ENCODE results near the gene P2RY11. TPM values are rescaled to one million over a fixed set of nuclear protein-coding genes. Genes with fewer than 3 reads are reported as not detected.

Gene P2RY11
- 3.0 TPM for total RNA-seq

GRCh38 chr19:10111405-10111811 is at the start of gene P2RY11:
Gene P2RY11 (plus strand): TSS chr19:10111693. CDS start chr19:10111722, 29 bp downstream.
- DNase-seq = no peak

- DNase-seq = no peak
Measured at GRCh38 chr19:10061717-10062310, 49.7 kb upstream of the P2RY11 start.

- DNase-seq = no peak
Measured at GRCh38 chr19:10068205-10068604, 43.3 kb upstream of the P2RY11 start.

GRCh38 chr19:10069046-10069445 is 42.4 kb upstream of the P2RY11 start:
- DNase-seq = no peak

GRCh38 chr19:10070730-10071446 is 40.6 kb upstream of the P2RY11 start:
- no peak for DNase-seq

- no peak for DNase-seq
Measured at GRCh38 chr19:10074153-10074552, 37.3 kb upstream of the P2RY11 start.

- DNase-seq = no peak
Measured at GRCh38 chr19:10076535-10076934, 35.0 kb upstream of the P2RY11 start.

- DNase-seq = no peak
Measured at GRCh38 chr19:10078329-10078728, 33.2 kb upstream of the P2RY11 start.

- DNase-seq = no peak
Measured at GRCh38 chr19:10079031-10079453, 32.5 kb upstream of the P2RY11 start.

GRCh38 chr19:10083911-10084310 is 27.6 kb upstream of the P2RY11 start:
- DNase-seq = no peak

- DNase-seq = no peak
Measured at GRCh38 chr19:10084803-10085202, 26.7 kb upstream of the P2RY11 start.

GRCh38 chr19:10085641-10086590 is 25.6 kb upstream of the P2RY11 start, which contains the start of gene SHFL:
Gene SHFL (plus strand): TSS chr19:10086317. CDS start chr19:10086428, 111 bp downstream.
- DNase-seq = peak; percentile 56

GRCh38 chr19:10086591-10087192 is 24.8 kb upstream of the P2RY11 start:
- no peak for DNase-seq

- no peak for DNase-seq
Measured at GRCh38 chr19:10087296-10088061, 24.0 kb upstream of the P2RY11 start.

- no peak for DNase-seq
Measured at GRCh38 chr19:10088949-10089554, 22.4 kb upstream of the P2RY11 start.

- DNase-seq = no peak
Measured at GRCh38 chr19:10089801-10090375, 21.6 kb upstream of the P2RY11 start.

- no peak for DNase-seq
Measured at GRCh38 chr19:10091370-10091687, 20.2 kb upstream of the P2RY11 start.

GRCh38 chr19:10091895-10092641 is 19.4 kb upstream of the P2RY11 start:
- DNase-seq = no peak

GRCh38 chr19:10092648-10093294 is 18.7 kb upstream of the P2RY11 start:
- no peak for DNase-seq
